K562 (cell line): ENCODE data around the gene SERP1. TPM values are rescaled to one million over a fixed set of nuclear protein-coding genes. Genes with fewer than 3 reads are reported as not detected.
A peak's percentile ranks its signal among the peaks of the same experiment; 100 is the strongest.

Source experiments
- ATAC-seq: fragments of 200-7000 bp; cut with Tn5 transposase; 3 replicates; pipeline ENCODE4 v1.9.1; 2020; ENCODE audit warnings: moderate library complexity
- BruUV-seq: library from RNA; stranded (reverse); fragments of 400-500 nt; replicated peaks from 2 replicates; lab custom pipeline; 2021; lab: Mats Ljungman, UMichigan
- CTCF ChIA-PET: fragments of 300-600 bp; formaldehyde crosslinking; extraction: SDS; loops from one replicate; lab custom pipeline; 2021; ENCODE audit warnings: low intra/inter-chr PET ratio; lab: Yijun Ruan, JAX
- POLR2A ChIA-PET: fragments of 300-600, 350-650 bp; sonication (Branson Sonifier 250); formaldehyde crosslinking; extraction: SDS; loops from one replicate; lab custom pipeline; 2021; ENCODE audit warnings: antibody characterized with exemption, inconsistent platforms; lab: Yijun Ruan, JAX
- DNase-seq, 4 experiments: peaks; one replicate each; pipeline versions ENCODE4 v3.0.0 to v3.0.0-alpha.2; 2011 to 2018; ENCODE audit warnings: low spot score in 3 of 4, mixed read lengths in 3 of 4; ENCODE audit errors: extremely low read depth in 1 of 4
- FAIRE-seq: peaks from 2 replicates; lab custom pipeline; 2011; peaks lifted over from hg19 to GRCh38; lab: Jason Lieb, UNC
- H2AFZ ChIP-seq: 2 replicates; pipeline ENCODE4 v1.6.0; 2011; ENCODE audit warnings: low read depth, low read length, control low read depth, inconsistent platforms
- H3K27ac ChIP-seq: fragments of 200-600 bp; 3 replicates; pipeline ENCODE4 v1.8.0; 2011; ENCODE audit warnings: low read depth, mild to moderate bottlenecking, control low read depth, inconsistent platforms, low read length, moderate library complexity, mixed read lengths; ENCODE audit errors: extremely low read depth
- H3K27me3 ChIP-seq, 2 experiments: fragments of 300-600 bp in 1 of 2; 2 replicates in 1 of 2; 3 replicates in 1 of 2; pipeline versions ENCODE4 v1.6.0 to v1.8.0; 2011; ENCODE audit warnings: inconsistent platforms in 2 of 2, low read length in 2 of 2, mild to moderate bottlenecking in 1 of 2, mixed read lengths in 1 of 2, moderate library complexity in 1 of 2; ENCODE audit not compliant: control insufficient read depth in 2 of 2, insufficient read depth in 2 of 2
- H3K36me3 ChIP-seq: fragments of 300-600 bp; 3 replicates; pipeline ENCODE4 v1.8.0; 2011; ENCODE audit warnings: mild to moderate bottlenecking, low read length, inconsistent platforms; ENCODE audit not compliant: control insufficient read depth, insufficient read depth
- H3K4me1 ChIP-seq, 2 experiments: fragments of 200-600 bp in 1 of 2; replicated peaks in 1 of 2; 2 replicates in 1 of 2; 3 replicates in 1 of 2; pipeline versions ENCODE4 v1.5.1 to v1.8.0; 2011; ENCODE audit warnings: inconsistent platforms in 2 of 2, low read length in 2 of 2, mild to moderate bottlenecking in 1 of 2, mixed read lengths in 1 of 2, moderate library complexity in 1 of 2; ENCODE audit not compliant: control insufficient read depth in 2 of 2, insufficient read depth in 2 of 2
- H3K4me2 ChIP-seq: 2 replicates; pipeline ENCODE4 v1.6.1; 2011; ENCODE audit warnings: low read length, control low read depth, inconsistent platforms, mixed read lengths; ENCODE audit not compliant: insufficient read depth
- H3K4me3 ChIP-seq: fragments of 200-600 bp; sonication (generic), shearing (Covaris generic); 2 replicates; pipeline ENCODE4 v1.5.1; 2016; ENCODE audit warnings: control low read depth, inconsistent platforms
- H3K79me2 ChIP-seq: fragments of 200-600 bp; 3 replicates; pipeline ENCODE4 v1.8.0; 2011; ENCODE audit warnings: low read length, inconsistent platforms; ENCODE audit not compliant: control insufficient read depth, insufficient read depth
- H3K9ac ChIP-seq, 2 experiments: 2 replicates each; pipeline versions ENCODE4 v1.6.0 to v1.6.1; 2011; ENCODE audit warnings: low read depth in 2 of 2, low read length in 2 of 2, control low read depth in 1 of 2, inconsistent platforms in 1 of 2, mild to moderate bottlenecking in 1 of 2, mixed read lengths in 1 of 2; ENCODE audit not compliant: insufficient read depth in 1 of 2
- H3K9me1 ChIP-seq: one replicate; pipeline ENCODE4 v1.6.0; 2011; ENCODE audit warnings: inconsistent platforms, mild to moderate bottlenecking, low read length, moderate library complexity; ENCODE audit not compliant: control insufficient read depth, insufficient read depth
- H3K9me3 ChIP-seq: replicated peaks from 2 replicates; pipeline ENCODE4 v1.5.1; 2011; ENCODE audit warnings: low read depth, low read length, inconsistent platforms; ENCODE audit not compliant: control insufficient read depth, insufficient read depth
- H4K20me1 ChIP-seq: replicated peaks from 2 replicates; pipeline ENCODE4 v1.6.1; 2011; ENCODE audit warnings: low read length, inconsistent platforms, mixed read lengths; ENCODE audit not compliant: control insufficient read depth, insufficient read depth
- CBX5 ChIP-seq: IDR thresholded peaks from 2 replicates; pipeline ENCODE4 v1.6.1; 2014; ENCODE audit warnings: low read depth, borderline replicate concordance
- ESRRB ChIP-seq: fragments of 250-450 bp; sonication (Bioruptor Pico); IDR thresholded peaks from 2 replicates; pipeline ENCODE4 v1.5.0; 2020; ENCODE audit warnings: mild to moderate bottlenecking, moderate library complexity, borderline replicate concordance
- MAFF ChIP-seq: IDR thresholded peaks from 2 replicates; pipeline ENCODE4 v1.6.1; 2012; ENCODE audit warnings: low read length, improper control_type of control experiment
- MAFG ChIP-seq: fragments of 450-650 bp; conservative IDR thresholded peaks from 2 replicates; pipeline ENCODE4 v1.6.1; 2016; ENCODE audit warnings: missing genetic modification characterization, missing compliant biosample characterization
- NFIX ChIP-seq: fragments of 250-450 bp; sonication (Bioruptor Pico); IDR thresholded peaks from 2 replicates; pipeline ENCODE4 v1.4.0; 2020; ENCODE audit warnings: low read depth, mild to moderate bottlenecking, moderate library complexity
- PURB ChIP-seq: sonication (generic); formaldehyde crosslinking; IDR thresholded peaks from 2 replicates; pipeline ENCODE4 v1.9.0; 2021; ENCODE audit warnings: low read depth, mild to moderate bottlenecking, missing genetic modification reagents
- RCOR1 ChIP-seq, 2 experiments: IDR thresholded peaks; 2 replicates each; pipeline ENCODE4 v1.6.1; 2012; ENCODE audit warnings: low read depth in 2 of 2, low read length in 2 of 2, borderline replicate concordance in 1 of 2, improper control_type of control experiment in 1 of 2
- RFX1 ChIP-seq: fragments of 450-650 bp; IDR thresholded peaks from 2 replicates; pipeline ENCODE4 v1.6.1; 2016; ENCODE audit warnings: mild to moderate bottlenecking, moderate library complexity
- SMAD2 ChIP-seq: fragments of 150-350 bp; IDR thresholded peaks from 2 replicates; pipeline ENCODE4 v1.6.1; 2014; ENCODE audit warnings: low read depth, mild to moderate bottlenecking, low read length
- SMARCC2 ChIP-seq: fragments of 450-650 bp; IDR thresholded peaks from 2 replicates; pipeline ENCODE4 v1.6.1; 2017; ENCODE audit warnings: antibody characterized with exemption, moderate library complexity, mild to moderate bottlenecking, low read depth
- STAT5B ChIP-seq: fragments of 250-450 bp; sonication (Bioruptor Pico); IDR thresholded peaks from 2 replicates; pipeline ENCODE4 v1.8.0; 2021; ENCODE audit warnings: mild to moderate bottlenecking, inconsistent platforms
- TAF7 ChIP-seq: fragments of 450-650 bp; IDR thresholded peaks from 2 replicates; pipeline ENCODE4 v1.6.1; 2016; ENCODE audit warnings: missing genetic modification characterization, missing compliant biosample characterization
- ZBTB8A ChIP-seq: fragments of 450-650 bp; IDR thresholded peaks from 2 replicates; pipeline ENCODE4 v1.6.1; 2018; ENCODE audit warnings: mild to moderate bottlenecking, moderate library complexity; ENCODE audit not compliant: partially characterized antibody
- ZNF12 ChIP-seq: sonication (generic); formaldehyde crosslinking; IDR thresholded peaks from 2 replicates; pipeline ENCODE4 v1.4.0; 2020; ENCODE audit warnings: mild to moderate bottlenecking, missing genetic modification reagents
- ZNF347 ChIP-seq: fragments of 450-650 bp; formaldehyde crosslinking; IDR thresholded peaks from 2 replicates; pipeline ENCODE4 v1.4.0; 2020; ENCODE audit warnings: low read depth, mild to moderate bottlenecking, moderate library complexity
- ZNF408 ChIP-seq: fragments of 250-450 bp; sonication (Bioruptor Pico); IDR thresholded peaks from 2 replicates; pipeline ENCODE4 v1.4.0; 2020; ENCODE audit warnings: low read depth, mild to moderate bottlenecking, moderate library complexity
- ZNF695 ChIP-seq: fragments of 450-650 bp; formaldehyde crosslinking; IDR thresholded peaks from 2 replicates; pipeline ENCODE4 v1.4.0; 2020; ENCODE audit warnings: mild to moderate bottlenecking, moderate library complexity
- ZSCAN32 ChIP-seq: fragments of 450-650 bp; formaldehyde crosslinking; IDR thresholded peaks from 2 replicates; pipeline ENCODE4 v1.4.0; 2020; ENCODE audit warnings: mild to moderate bottlenecking, moderate library complexity
- WGBS: fragments of 100-300 bp; shearing (Covaris generic); methylation state at CpG from one replicate; pipeline ENCODE4 v1.1.6; 2016; ENCODE audit warnings: low coverage, mixed read lengths; ENCODE audit not compliant: insufficient coverage; ENCODE audit errors: missing lambda C conversion rate; 5-methylcytosine and 5-hydroxymethylcytosine counted together
- in situ Hi-C: fragments of 300-500 bp; cut with MboI; formaldehyde crosslinking; loops from 4 replicates; pipeline ENCODE4 v1.15.0; 2018; ENCODE audit warnings: inconsistent platforms, mixed read lengths
- intact Hi-C: fragments of 100-400 bp; cut with micrococcal nuclease; formaldehyde crosslinking; loops from 2 replicates; pipeline ENCODE4 v1.14.2; 2022
- polyA plus RNA-seq, 8 experiments: library from polyadenylated mRNA; depleted of rRNA in 4 of 8; stranded (reverse) in 5 of 8; unstranded in 3 of 8; fragments of >200 nt; fragmentation: Nextera tagmentation in 2 of 8; fragmentation: Illumina TruSeq in 1 of 8; extraction: Ambion mirVana in 2 of 8; extraction: Trizol in 1 of 8; gene quantifications; 2 replicates each; pipeline versions ENCODE4 v1.2.1 to v1.2.3, GENCODE V29; 2011 to 2014; ENCODE audit warnings: inconsistent platforms in 1 of 8, missing spikeins in 1 of 8
- total RNA-seq, 7 experiments: library from RNA; depleted of rRNA in 6 of 7; stranded (reverse); fragments of >200 nt in 6 of 7; fragmentation: Illumina TruSeq in 2 of 7; extraction: Trizol in 2 of 7; gene quantifications; 2 replicates each; pipeline versions ENCODE4 v1.2.1 to v1.2.3, GENCODE V29; 2011 to 2021; ENCODE audit warnings: low replicate concordance in 1 of 7
- TF ChIP-seq, protein P1 (sequence below): fragments of 450-650 bp; formaldehyde crosslinking; IDR thresholded peaks from 2 replicates; pipeline ENCODE4 v1.4.0; 2020; ENCODE audit warnings: mild to moderate bottlenecking
- TF ChIP-seq, protein P2 (sequence below): fragments of 450-650 bp; IDR thresholded peaks from 2 replicates; pipeline ENCODE4 v1.7.1; 2018; ENCODE audit warnings: mild to moderate bottlenecking, low read depth; ENCODE audit not compliant: partially characterized antibody

SERP1 gene
- total and polyA plus RNA-seq, 9 of the 15 experiments (the other 6 are each of a cell fraction or from before 2014, with no cell fraction given): 38.6 to 443 (median 121) TPM

DNA sequence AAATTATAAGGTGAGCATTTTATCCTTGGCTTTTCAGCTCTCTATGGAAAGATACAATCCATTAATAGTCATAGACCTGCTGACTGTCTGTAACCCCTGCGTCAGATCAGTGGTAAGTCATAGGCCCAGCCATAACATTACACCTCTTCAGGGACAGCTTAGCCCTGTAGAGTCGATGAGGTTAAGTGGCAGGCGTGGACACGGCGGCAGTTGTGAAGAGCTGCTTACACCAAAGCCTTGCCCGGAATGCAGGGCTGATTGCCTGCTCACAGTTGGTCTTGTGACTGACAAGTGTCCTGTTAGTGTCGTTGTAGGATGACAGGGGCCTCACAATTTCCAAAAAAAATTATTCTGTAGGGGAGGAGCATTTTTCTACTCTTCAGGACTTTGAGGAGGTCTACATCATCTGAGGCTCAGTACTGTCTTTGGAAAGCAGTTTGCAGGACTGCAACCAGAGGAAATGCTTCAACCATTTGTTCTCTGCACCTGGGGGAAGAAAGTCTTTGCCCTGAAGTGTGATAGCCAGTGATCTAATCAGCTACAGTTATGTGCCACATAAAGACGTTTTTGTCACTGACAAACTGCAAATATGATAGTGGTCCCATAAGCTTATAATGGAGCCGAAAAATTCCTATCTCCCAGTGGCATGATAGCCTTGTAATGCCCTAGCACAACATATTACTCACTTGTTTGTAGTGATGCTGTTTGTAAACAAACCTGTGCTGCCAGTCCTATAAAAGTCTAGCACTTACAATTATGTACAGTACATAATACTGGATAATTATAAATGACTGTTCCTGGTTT, 41.9 kb upstream of the SERP1 start:
- 51% methylated on average over 9 of the region's 9 CpGs for WGBS
- in situ Hi-C loops (no loop called here), intact Hi-C loops (no loop called here)
- Histone ChIP-seq H3K9ac (no peak overlapping the region), H3K36me3 (peaks cover 47% of the 10 kb centered on the region), H3K27ac (no peak overlapping the region), H3K4me2 (no peak overlapping the region), H2AFZ (no peak overlapping the region), H3K27me3 (no peaks in the 10 kb centered on the region), H3K9me1 (no peaks in the 10 kb centered on the region), H3K79me2 (peaks cover 72% of the 10 kb centered on the region), H4K20me1 (0 out of 2 replicates have a peak, but pooled peaks cover 6% of the 10 kb centered on the region), H3K4me3 (no peak overlapping the region), H3K9me3 (no peaks in the 10 kb centered on the region), H3K4me1 (peaks cover 0 to 10% of the 10 kb centered on the region in 2 experiments; a peak in 2 of 5 replicates)
- ChIA-PET CTCF (no interaction called here), POLR2A (interaction anchor here (0.8 to 1.5 kb wide), 5 partner anchors 10 to 163 kb away, joined by 3 to 5 read pairs (median 3); no protein-coding TSS in a partner anchor)
- ATAC-seq (peak; percentile 43), DNase-seq (no peak), FAIRE-seq (no peak)
- no TSS peak for BruUV-seq
- no peak for TF ChIP-seq PURB (CRISPR knock-in tag)
- no peak for TF ChIP-seq SMARCC2
- TF ChIP-seq STAT5B (CRISPR knock-in tag): no peak
- TF ChIP-seq ZBTB8A: no peak
- no peak for TF ChIP-seq ESRRB (CRISPR knock-in tag)
- no peak for TF ChIP-seq SMAD2
- TF ChIP-seq ZNF408 (CRISPR knock-in tag): no peak
- no peak for TF ChIP-seq TAF7 (tag)
- TF ChIP-seq RFX1: no peak
- TF ChIP-seq ZNF12: no peak
- TF ChIP-seq, protein P1, sequence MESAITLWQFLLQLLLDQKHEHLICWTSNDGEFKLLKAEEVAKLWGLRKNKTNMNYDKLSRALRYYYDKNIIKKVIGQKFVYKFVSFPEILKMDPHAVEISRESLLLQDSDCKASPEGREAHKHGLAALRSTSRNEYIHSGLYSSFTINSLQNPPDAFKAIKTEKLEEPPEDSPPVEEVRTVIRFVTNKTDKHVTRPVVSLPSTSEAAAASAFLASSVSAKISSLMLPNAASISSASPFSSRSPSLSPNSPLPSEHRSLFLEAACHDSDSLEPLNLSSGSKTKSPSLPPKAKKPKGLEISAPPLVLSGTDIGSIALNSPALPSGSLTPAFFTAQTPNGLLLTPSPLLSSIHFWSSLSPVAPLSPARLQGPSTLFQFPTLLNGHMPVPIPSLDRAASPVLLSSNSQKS (CRISPR knock-in tag): no peak
- no peak for TF ChIP-seq MAFF
- TF ChIP-seq NFIX (CRISPR knock-in tag): no peak
- TF ChIP-seq CBX5: no peak
- TF ChIP-seq ZNF347 (CRISPR knock-in tag): no peak
- TF ChIP-seq, protein P2, sequence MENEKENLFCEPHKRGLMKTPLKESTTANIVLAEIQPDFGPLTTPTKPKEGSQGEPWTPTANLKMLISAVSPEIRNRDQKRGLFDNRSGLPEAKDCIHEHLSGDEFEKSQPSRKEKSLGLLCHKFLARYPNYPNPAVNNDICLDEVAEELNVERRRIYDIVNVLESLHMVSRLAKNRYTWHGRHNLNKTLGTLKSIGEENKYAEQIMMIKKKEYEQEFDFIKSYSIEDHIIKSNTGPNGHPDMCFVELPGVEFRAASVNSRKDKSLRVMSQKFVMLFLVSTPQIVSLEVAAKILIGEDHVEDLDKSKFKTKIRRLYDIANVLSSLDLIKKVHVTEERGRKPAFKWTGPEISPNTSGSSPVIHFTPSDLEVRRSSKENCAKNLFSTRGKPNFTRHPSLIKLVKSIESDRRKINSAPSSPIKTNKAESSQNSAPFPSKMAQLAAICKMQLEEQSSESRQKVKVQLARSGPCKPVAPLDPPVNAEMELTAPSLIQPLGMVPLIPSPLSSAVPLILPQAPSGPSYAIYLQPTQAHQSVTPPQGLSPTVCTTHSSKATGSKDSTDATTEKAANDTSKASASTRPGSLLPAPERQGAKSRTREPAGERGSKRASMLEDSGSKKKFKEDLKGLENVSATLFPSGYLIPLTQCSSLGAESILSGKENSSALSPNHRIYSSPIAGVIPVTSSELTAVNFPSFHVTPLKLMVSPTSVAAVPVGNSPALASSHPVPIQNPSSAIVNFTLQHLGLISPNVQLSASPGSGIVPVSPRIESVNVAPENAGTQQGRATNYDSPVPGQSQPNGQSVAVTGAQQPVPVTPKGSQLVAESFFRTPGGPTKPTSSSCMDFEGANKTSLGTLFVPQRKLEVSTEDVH: no peak
- TF ChIP-seq RCOR1 (IDR thresholded peaks at IDR 0.05; ENCODE audit: borderline replicate concordance in 1 of 2, low read depth in 2 of 2, low read length in 2 of 2): no peak
- no peak for TF ChIP-seq ZNF695 (CRISPR knock-in tag)
- TF ChIP-seq ZSCAN32 (CRISPR knock-in tag): no peak
- TF ChIP-seq MAFG: no peak
